B cell (primary cell): ENCODE data around the gene OR6S1.

ENCODE experiments used
- CTCF ChIP-seq: fragments of 200-600 bp; IDR thresholded peaks from one replicate; pipeline ENCODE4 v1.8.0; 2022; ENCODE audit warnings: antibody characterized with exemption, mild to moderate bottlenecking
- EZH2 ChIP-seq: IDR thresholded peaks from 2 replicates; pipeline ENCODE4 v1.6.1; 2012; ENCODE audit warnings: borderline replicate concordance, low read depth, mild to moderate bottlenecking, moderate library complexity, low read length; ENCODE audit not compliant: insufficient read depth, poor library complexity, severe bottlenecking

GRCh38 chr14:20652996-20653975 lies 11.8 kb upstream of the OR6S1 start:
- no peak for TF ChIP-seq CTCF
- no peak for TF ChIP-seq EZH2
